ENCODE data around the gene SELENON. TPM values are rescaled to one million over a fixed set of nuclear protein-coding genes. Genes with fewer than 3 reads are reported as not detected.

SELENON gene
- total RNA-seq, 4 donors from 2014 or later: 21.9 to 39.3 (median 26.9) TPM

GRCh38 chr1:25792115-25792514 lies 7.9 kb upstream of the SELENON start:
- Histone ChIP-seq H3K4me1 (peaks cover 14% of the 10 kb centered on the region), H3K27ac (no peak overlapping the region), H3K36me3 (no peaks in the 10 kb centered on the region), H3K9me3 (no peaks in the 10 kb centered on the region), H3K4me3 (no peak overlapping the region), H3K27me3 (no peaks in the 10 kb centered on the region)
- DNase-seq (ENCODE audit: low spot score in 2 of 2): no peak
- TF ChIP-seq POLR2AphosphoS5 (IDR thresholded peaks at IDR 0.05) (no peak), POLR2A (IDR thresholded peaks at IDR 0.05) (no peak)
- 62% methylated on average over 4 of the region's 4 CpGs for WGBS

- H3K9me3 ChIP-seq: no peaks in the 10 kb centered on the region
- TF ChIP-seq POLR2A (IDR thresholded peaks at IDR 0.05): no peak
- TF ChIP-seq CTCF (IDR thresholded peaks at IDR 0.05): no peak
- TF ChIP-seq EP300 (IDR thresholded peaks at IDR 0.05): no peak
- TF ChIP-seq POLR2AphosphoS5 (IDR thresholded peaks at IDR 0.05): no peak
- 58% methylated on average over 7 of the region's 7 CpGs for WGBS
- H3K27me3 ChIP-seq: no peaks in the 10 kb centered on the region
- no peaks in the 10 kb centered on the region for H3K36me3 ChIP-seq
- H3K27ac ChIP-seq: no peak overlapping the region
- H3K4me3 ChIP-seq: no peak overlapping the region
- DNase-seq (ENCODE audit: low spot score in 2 of 2): no peak
- H3K4me1 ChIP-seq: peaks cover 10% of the 10 kb centered on the region
These were observed 6.3 kb upstream of the SELENON start for GRCh38 chr1:25793585-25794170.

GRCh38 chr1:25794325-25794724 lies 5.7 kb upstream of the SELENON start:
- TF ChIP-seq CTCF (IDR thresholded peaks at IDR 0.05) (no peak), POLR2AphosphoS5 (IDR thresholded peaks at IDR 0.05) (no peak), EP300 (IDR thresholded peaks at IDR 0.05) (no peak), POLR2A (IDR thresholded peaks at IDR 0.05) (no peak)
- DNase-seq (ENCODE audit: low spot score in 2 of 2): no peak
- H3K4me1 ChIP-seq: peaks cover 12% of the 10 kb centered on the region
- no peaks in the 10 kb centered on the region for H3K9me3 ChIP-seq
- 55% methylated on average over 8 of the region's 8 CpGs for WGBS
- no peak overlapping the region for H3K4me3 ChIP-seq
- no peaks in the 10 kb centered on the region for H3K36me3 ChIP-seq
- no peaks in the 10 kb centered on the region for H3K27me3 ChIP-seq
- H3K27ac ChIP-seq: no peak overlapping the region

- H3K27ac ChIP-seq: no peak overlapping the region
- no peaks in the 10 kb centered on the region for H3K9me3 ChIP-seq
- WGBS: 83% methylated on average over 2 of the region's 2 CpGs
- no peaks in the 10 kb centered on the region for H3K27me3 ChIP-seq
- H3K4me3 ChIP-seq: no peak overlapping the region
- H3K4me1 ChIP-seq: peaks cover 17% of the 10 kb centered on the region
- no peaks in the 10 kb centered on the region for H3K36me3 ChIP-seq
- DNase-seq (ENCODE audit: low spot score in 2 of 2): no peak
- no peak for TF ChIP-seq CTCF (IDR thresholded peaks at IDR 0.05)
- TF ChIP-seq EP300 (IDR thresholded peaks at IDR 0.05): no peak
- no peak for TF ChIP-seq POLR2AphosphoS5 (IDR thresholded peaks at IDR 0.05)
- TF ChIP-seq POLR2A (IDR thresholded peaks at IDR 0.05): no peak
These were observed 4.8 kb upstream of the SELENON start for GRCh38 chr1:25795211-25795610.

GRCh38 chr1:25795946-25796810 lies 3.8 kb upstream of the SELENON start:
- DNase-seq (ENCODE audit: low spot score in 2 of 2): no peak
- Histone ChIP-seq H3K27me3 (no peaks in the 10 kb centered on the region), H3K9me3 (no peaks in the 10 kb centered on the region), H3K36me3 (no peaks in the 10 kb centered on the region), H3K4me1 (peaks cover 26% of the 10 kb centered on the region), H3K27ac (no peak overlapping the region), H3K4me3 (no peak overlapping the region)
- TF ChIP-seq POLR2A (IDR thresholded peaks at IDR 0.05): no peak
- no peak for TF ChIP-seq CTCF (IDR thresholded peaks at IDR 0.05)
- no peak for TF ChIP-seq POLR2AphosphoS5 (IDR thresholded peaks at IDR 0.05)
- TF ChIP-seq EP300 (IDR thresholded peaks at IDR 0.05): no peak
- 57% methylated on average over 22 of the region's 22 CpGs for WGBS

All from suprapubic skin (tissue), 4 donors.